Measurements from ENCODE around the gene MKNK1.
A peak's percentile ranks its signal among the peaks of the same experiment; 100 is the strongest.

The MKNK1 gene

GRCh38 chr1:46536527-46536926 lies 67.5 kb downstream of the MKNK1 start:
- DNase-seq: no peak

GRCh38 chr1:46535063-46535462 lies 69.0 kb downstream of the MKNK1 start:
- DNase-seq: no peak

- DNase-seq: peak; percentile 57
Measured at GRCh38 chr1:46533179-46533864, 70.7 kb downstream of the MKNK1 start.

- peak; percentile 74 for DNase-seq
Measured at GRCh38 chr1:46532498-46533178, 71.4 kb downstream of the MKNK1 start.

- DNase-seq: no peak
Measured at GRCh38 chr1:46532095-46532494, 72.0 kb downstream of the MKNK1 start.

- DNase-seq: no peak
Measured at GRCh38 chr1:46530791-46531409, 73.2 kb downstream of the MKNK1 start.

GRCh38 chr1:46530311-46530710 lies 73.8 kb downstream of the MKNK1 start:
- DNase-seq: no peak

- DNase-seq: no peak
Measured at GRCh38 chr1:46529031-46529630, 74.9 kb downstream of the MKNK1 start.

- DNase-seq: no peak
Measured at GRCh38 chr1:46528297-46528955, 75.6 kb downstream of the MKNK1 start.

GRCh38 chr1:46527474-46528296 lies 76.4 kb downstream of the MKNK1 start:
- peak; percentile 82 for DNase-seq

- DNase-seq: no peak
Measured at GRCh38 chr1:46526691-46527291, 77.3 kb downstream of the MKNK1 start.

- DNase-seq: no peak
Measured at GRCh38 chr1:46526013-46526690, 77.9 kb downstream of the MKNK1 start.

- no peak for DNase-seq
Measured at GRCh38 chr1:46525253-46525983, 78.7 kb downstream of the MKNK1 start.

GRCh38 chr1:46524843-46525242 lies 79.2 kb downstream of the MKNK1 start:
- no peak for DNase-seq

- DNase-seq: no peak
Measured at GRCh38 chr1:46523496-46524353, 80.3 kb downstream of the MKNK1 start.

- DNase-seq: no peak
Measured at GRCh38 chr1:46522969-46523320, 81.1 kb downstream of the MKNK1 start.

GRCh38 chr1:46522184-46522968 lies 81.7 kb downstream of the MKNK1 start:
- DNase-seq: peak; percentile 51

GRCh38 chr1:46521414-46521813 lies 82.7 kb downstream of the MKNK1 start:
- no peak for DNase-seq

All from femur (tissue), 1 donor.